ENCODE results near the gene HPRT1.

HPRT1 gene

DNA sequence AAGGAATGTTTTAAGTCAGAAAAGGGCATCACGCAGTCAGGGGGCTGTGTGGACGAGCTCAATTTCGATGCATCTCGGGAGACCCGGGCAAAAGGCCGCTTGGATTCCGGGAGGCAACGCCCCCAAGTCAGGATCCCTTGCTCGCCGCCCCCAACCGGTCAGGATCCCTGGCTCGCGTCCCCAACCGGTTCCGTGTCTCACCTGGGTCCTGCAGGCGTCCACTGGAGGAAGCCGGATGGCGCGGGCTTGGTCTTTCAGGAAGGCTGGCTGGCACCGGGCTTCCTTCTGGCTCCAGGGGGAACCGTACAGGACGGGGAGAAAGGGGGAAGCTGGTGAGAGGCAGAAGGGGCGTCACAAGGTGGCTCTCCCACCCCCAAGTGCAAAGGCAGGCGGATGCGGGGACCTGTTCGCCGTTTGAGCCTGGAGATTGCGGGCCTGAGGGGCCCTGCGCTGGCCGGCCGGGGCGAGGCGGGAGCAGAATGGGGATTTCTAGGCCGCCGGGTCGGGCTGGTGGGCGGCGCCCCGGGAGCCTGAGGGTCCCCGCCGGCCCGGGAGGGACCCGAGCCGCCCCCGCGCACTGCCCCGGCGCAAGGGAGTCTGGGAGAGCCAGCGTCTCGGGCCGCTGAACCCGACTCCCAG is 84.7 kb downstream of the HPRT1 start:
- DNase-seq, result no peak

DNA sequence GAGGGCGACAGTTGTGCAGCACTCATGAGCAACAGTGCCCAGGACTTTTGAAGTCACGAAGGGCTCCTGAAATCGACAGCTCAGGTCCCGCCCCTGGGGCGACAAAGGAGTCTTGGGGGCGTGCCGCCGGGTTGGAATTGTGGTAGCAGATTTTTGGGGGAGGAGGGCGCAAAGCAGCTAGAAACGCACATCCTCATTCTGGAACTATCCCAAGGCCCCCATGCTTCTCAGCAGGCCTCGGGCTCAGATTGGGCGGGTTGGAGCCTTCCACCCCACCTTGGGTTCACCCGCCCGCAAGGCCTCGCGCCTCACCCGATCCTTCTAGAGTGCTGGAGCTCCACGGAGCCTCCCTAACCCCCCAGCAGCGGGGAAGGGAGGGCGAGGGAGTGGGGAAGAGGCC is 85.5 kb downstream of the HPRT1 start:
- DNase-seq, result no peak

DNA sequence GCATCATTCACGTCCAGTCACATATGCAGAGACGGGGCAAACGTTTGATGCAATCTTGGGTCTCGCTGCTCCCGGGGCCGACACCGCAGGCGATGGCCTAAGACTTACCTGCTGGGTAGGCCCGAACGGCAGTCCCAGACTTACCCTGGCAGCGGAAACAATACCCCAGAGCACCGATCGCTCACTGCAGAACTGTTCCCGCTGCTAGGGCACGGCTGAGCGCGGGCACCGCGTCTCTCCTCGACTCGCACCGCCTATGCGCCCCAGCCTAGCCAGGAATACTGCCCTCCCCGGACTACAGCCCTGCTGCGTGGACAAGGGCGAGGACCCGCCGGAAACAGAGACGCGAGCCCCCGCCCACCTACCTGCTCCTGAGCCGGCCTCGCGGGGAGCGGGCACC is 86.2 kb downstream of the HPRT1 start:
- no peak for DNase-seq

DNA sequence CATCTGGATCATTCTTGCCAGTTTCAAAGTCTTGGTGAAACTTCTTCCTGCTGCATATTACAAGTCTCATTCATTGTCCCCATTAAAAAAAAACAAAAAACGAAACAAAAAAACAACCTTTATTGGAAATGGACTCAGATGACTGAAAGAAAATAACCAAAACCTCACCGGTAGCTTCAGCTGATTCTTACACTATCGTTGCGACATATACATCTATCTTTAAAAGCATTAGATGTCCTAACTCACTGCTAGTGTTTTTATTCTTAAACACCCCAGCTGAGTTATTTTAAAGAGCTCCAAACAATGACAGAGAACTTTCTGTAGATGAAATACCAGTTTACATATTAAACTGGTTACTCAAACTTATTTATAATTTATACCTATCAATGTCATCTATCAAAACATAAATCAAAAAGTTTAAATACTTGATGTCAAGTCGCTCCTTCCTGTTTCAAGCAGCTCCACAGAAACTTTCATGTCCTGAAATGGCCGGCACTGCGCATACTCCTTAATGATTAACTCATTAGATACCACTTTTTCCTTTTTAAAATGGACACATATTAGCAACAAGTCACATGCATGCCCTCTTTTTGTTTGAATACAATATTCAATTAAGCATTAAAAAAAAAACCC is 87.2 kb downstream of the HPRT1 start:
- no peak for DNase-seq

DNA sequence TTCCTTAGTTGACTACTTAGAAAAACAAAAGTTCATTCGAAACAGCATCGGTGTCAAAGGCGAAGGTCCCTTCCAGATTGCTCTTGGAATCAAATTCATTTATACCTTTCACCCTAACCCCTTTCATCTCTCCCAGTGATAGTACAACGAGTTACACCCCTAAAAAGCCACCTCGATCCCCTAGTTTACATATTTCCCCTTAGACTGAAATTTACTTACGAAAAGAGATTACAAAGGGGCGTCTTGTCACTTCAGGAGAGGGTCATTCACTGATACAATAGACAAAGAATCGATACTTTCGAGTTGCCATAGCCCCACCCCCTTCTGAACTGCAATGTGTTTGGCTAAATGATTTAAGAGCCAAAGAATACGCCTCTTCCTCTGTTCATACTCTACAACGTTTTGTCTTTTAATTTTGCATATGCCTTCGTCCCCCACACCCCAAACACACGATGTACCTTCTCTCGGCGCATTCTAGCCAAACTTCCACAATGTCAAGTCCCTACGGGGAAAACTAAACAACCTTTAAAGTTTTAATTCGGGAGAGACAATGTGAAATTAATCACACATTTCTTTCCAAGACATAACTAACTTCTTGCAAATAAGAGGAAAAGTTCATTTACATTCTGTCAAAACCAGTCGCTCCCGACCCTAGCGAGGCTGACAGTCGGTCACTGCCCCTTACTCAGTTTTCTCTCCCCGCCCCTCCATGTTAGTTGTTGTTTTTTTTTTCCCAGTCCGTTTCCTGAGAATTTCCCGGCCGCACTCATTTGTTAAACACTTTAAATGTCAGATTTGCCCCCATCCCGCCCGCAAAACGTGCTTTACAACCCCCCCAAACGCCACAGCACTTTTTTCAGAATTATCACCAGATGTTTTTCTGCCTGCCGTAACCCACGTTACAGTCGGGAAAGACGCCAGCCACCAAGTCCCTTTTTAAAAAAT is 88.6 kb downstream of the HPRT1 start:
- DNase-seq, result no peak

All from NCI-H526 treated with DMSO at 0.1 percent for 48 hours (cell line).